ENCODE results near the gene NFKB2. TPM values are rescaled to one million over a fixed set of nuclear protein-coding genes. Genes with fewer than 3 reads are reported as not detected.

The NFKB2 gene
- 12.8 and 17.5 TPM in 2 replicates for total RNA-seq

DNA sequence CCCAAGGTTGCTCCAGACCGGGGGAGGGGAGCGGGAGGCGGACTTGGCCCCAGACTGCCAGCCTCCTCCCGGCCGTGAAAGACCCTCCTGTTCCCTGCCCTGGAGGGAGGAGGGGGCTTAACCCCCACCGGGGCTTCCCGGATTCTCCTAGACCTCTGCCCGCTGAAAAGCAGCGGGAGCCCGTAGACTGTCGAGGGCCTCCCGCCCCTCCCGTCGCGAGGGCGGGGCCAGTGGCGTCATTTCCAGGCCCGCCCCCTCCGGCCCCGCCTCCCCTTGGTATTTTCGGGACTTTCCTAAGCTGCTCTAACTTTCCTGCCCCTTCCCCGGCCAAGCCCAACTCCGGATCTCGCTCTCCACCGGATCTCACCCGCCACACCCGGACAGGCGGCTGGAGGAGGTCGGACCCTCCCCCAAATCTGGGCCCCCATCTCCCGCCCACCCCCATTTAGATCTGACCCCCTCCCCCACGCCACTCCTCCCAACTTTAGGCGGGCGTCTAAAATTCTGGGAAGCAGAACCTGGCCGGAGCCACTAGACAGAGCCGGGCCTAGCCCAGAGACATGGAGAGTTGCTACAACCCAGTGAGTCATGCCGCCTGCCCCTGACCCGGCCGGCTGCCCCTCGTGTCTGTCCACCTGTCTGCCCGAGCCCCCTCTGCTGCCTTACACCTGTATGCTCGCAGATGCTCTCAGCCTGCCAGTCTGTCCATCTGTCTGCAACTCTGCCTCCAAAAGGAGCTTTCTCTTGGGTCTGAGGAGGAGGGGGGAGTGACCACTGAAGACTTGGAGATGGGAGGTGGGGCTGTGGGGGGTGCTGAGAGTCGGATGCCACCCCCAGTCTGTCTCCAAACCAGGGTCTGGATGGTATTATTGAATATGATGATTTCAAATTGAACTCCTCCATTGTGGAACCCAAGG, at the start of gene NFKB2:
Gene NFKB2, plus strand, starts transcription at position 306 of the 917 bp plus-strand sequence. Its CDS starts 255 bp downstream, at position 561.

DNA sequence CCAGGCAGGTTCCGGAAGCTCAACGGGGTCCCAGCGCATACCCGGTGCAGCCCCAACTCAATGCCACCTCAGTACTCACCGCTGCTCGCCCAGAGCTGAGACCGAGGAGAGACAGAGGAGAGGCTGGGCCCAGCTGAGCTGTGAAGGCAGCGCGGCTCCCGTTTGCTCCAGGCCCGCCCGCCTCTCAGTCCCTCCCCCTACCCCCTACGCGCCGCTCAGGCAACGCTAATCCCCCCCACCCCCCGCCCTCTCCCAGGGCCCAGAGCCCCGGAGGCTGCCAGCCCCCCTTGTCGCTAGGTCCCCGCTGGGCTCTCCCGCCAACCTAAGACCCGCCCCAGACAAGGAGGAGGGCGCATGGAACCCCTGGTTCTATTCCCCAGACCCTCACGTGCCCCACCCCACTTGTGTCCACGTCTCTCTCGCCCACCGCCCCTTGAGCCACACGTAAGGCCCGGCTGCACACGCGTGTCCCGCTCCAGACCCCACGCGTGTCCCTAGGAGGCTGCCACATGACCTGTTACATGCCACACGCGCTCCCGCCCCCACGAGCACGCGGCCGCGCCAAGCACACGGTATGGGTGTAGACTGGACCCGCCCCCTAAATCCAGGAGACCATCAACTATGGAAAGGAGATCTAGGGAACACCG, 23.2 kb downstream of the NFKB2 start, which contains the start of gene PSD:
Gene PSD, minus strand, starts transcription at position 164 of the 647 bp plus-strand sequence. CDS start 1,747 bp downstream, outside the sequence.

DNA sequence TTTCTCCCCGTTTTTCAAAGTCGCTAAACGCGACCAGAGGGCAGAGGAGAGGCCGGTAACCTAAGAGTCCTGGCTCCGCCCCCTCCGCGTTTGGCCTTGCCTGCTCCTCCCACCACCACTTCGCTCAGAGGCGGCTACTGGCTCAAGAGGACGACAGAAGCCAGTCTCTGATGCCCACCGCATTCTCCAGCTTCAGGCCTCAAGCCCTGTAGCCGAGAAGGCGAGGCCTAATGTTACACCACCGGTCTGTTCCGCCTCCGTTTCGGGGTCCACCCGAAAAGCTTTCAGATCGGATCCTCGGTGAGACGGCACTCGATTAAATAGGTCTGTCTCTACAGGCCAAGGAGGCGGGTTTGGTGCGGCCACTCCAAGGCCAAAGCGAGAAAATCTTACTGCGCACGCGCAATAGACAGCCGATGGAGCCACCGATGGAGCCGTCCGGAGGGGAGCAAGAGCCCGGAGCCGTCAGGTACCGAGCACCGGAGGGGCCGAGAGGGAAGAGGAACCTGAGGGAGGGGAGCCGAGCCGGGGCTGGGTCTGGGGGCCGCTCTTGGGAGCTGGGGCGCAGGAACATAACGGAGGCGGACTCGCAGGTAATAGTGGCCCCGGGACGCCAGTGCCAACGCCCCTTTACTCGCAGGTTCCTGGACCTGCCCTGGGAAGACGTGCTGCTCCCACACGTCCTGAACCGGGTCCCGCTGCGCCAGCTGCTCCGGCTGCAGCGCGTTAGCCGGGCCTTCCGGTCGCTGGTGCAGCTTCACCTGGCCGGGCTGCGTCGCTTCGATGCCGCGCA, 25.4 kb downstream of the NFKB2 start, which contains the start of gene FBXL15:
Gene FBXL15, plus strand, starts transcription at position 123 of the 793 bp plus-strand sequence. Its CDS starts 294 bp downstream, at position 417.

DNA sequence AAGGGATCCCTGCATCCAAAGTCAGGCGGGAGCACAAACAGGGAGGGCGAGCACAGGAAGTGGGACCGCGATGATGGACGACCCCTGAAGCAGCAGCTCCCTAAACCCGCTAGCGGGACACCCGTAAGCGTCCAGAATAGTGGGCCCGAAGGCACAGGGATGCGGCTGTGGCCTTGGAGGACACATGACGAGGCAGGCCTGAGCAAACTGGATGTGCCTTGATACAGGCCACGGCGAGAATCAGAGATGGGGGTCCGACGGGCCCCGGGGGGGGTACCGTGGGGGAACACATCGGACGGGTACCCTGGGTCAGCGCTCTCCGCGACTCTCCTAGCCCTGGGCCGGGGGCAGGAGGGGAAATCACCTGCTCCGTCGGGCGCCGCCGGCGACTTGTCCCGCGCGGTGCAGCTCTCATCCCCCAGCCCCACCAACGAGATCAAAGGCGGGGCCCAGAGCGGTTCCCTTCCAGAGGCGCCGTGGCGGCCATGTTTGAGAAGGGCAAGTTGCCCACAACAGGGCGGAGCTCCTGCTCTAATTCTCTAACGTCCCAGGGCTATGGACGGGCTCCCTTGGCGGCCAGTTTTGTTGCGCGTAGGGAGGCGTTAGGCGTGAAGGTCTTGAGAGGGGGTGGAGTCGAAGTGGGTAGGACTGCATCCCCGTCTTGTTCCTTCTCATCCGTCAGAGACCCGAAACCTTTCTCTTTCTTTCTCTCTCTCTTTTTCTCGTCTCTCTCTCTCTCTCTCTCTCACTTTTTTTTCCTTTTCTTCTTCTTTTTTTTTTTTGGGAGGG, 36.9 kb downstream of the NFKB2 start, which contains the start of gene CUEDC2:
Gene CUEDC2, minus strand, starts transcription at position 413 of the 789 bp plus-strand sequence. CDS start 7,386 bp downstream, outside the sequence.

DNA sequence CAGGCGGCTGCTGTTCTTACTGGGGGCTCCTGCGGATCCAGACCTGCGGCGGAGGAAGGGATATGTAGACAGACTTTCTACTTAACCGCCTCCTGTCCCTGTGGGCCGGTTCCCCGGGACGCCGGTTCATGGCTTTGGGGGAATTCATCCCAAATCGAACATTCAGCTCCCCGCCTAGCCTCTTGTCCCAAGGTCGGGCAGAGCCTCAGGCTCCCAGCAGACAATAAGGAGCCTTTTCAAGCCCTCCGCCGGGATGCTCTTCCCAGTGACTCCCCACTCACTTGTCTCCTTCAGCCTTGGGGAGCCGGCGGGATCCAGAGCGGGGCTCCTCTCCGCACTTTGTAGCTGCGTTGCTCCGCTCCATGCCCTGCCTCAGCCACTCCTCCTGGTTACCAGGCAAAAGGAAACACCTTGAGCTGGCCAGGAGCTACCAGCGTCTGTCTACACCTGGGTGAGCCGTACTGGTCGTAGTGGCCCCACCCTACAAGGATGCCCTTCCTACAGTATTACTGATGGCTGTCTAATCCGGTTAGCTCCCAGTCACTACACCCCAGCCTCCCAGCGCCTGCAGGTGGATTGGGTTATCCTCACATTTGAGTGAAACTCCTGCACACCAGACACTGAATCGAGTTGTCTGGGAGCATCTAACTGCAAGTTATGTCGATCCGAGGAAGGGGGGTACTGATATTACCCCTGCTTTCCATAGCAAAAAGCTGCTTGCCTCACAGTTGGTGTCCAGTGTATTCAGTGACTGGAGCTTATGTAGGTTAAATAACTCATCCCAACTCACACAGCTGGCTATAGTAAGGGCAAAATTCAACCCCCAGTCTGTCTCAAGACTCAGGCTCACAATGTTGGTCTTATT, 55.8 kb downstream of the NFKB2 start, which contains the start of gene C10orf95:
Gene C10orf95, minus strand, starts transcription at position 439 of the 865 bp plus-strand sequence. CDS start 450 bp downstream, outside the sequence.

Other genes starting within 250 kb of the NFKB2 start
- 37.6 and 67.2 TPM in 2 replicates for gene NOLC1, start 243.3 kb upstream of the NFKB2 start, total RNA-seq
- 0.68 and 1.2 TPM in 2 replicates for gene ELOVL3, start 169.4 kb upstream of the NFKB2 start, total RNA-seq
- gene PITX3, start 154.2 kb upstream of the NFKB2 start, total RNA-seq = 0.17 and 1.5 TPM in 2 replicates
- gene GBF1, start 150.2 kb upstream of the NFKB2 start, total RNA-seq = 36.1 and 43.4 TPM in 2 replicates
- gene PSD, start 23.1 kb downstream of the NFKB2 start, total RNA-seq = 6.4 and 12.1 TPM in 2 replicates
- 11.4 and 17.8 TPM in 2 replicates for gene FBXL15, start 25.1 kb downstream of the NFKB2 start, total RNA-seq
- gene CUEDC2, start 36.9 kb downstream of the NFKB2 start, total RNA-seq = 81.8 and 83.4 TPM in 2 replicates
- not detected in 2 replicates for gene C10orf95, start 55.8 kb downstream of the NFKB2 start, total RNA-seq
- 68.0 and 114 TPM in 2 replicates for gene ACTR1A, start 107.0 kb downstream of the NFKB2 start, total RNA-seq
- 8.2 and 9.0 TPM in 2 replicates for gene SUFU, start 108.3 kb downstream of the NFKB2 start, total RNA-seq
- gene TRIM8, start 248.8 kb downstream of the NFKB2 start, total RNA-seq = 96.6 and 109 TPM in 2 replicates

Measured in pericardium fibroblast (primary cell).